ENCODE measurements around the gene DTX3. TPM values are rescaled to one million over a fixed set of nuclear protein-coding genes. Genes with fewer than 3 reads are reported as not detected.
"Not testable (repeated sequence)": the region's sequence is repeated elsewhere in the genome, so short reads cannot be mapped to it uniquely, and the experiment has no call there.

Gene DTX3
- total RNA-seq, 1 donor from 2014 or later = 88.3 TPM

DNA sequence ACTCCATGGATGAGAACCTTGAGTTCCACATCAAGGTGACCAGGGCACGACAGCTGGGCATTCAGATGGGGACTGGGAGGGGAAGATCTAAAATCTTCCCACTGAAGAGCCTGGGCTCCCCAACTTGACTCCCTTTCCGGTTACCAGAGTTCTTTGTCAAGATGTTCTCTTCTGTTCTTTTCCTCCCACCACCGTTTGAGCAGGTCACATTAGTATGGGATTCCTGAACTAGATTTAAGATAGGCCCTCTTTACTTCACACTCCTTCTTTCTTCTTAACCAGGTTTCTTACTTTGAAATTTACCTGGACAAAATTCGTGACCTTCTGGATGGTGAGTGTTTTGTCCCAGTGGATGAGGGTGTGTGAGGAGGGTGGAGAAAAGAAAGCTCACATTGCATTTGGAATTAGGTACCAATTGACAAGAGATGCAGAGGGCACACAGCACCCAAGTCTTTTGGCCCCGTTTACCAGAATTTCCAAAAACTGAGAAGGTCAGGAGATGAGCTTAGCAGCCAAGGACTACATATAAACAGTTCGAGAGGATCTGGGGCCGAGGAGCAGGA is 40.4 kb upstream of the DTX3 start:
- Mint-ChIP-seq H3K4me3 (no peak overlapping the region), H3K27ac (no peak overlapping the region), H3K4me1 (no peaks in the 10 kb centered on the region), H3K9me3 (no peaks in the 10 kb centered on the region), H3K27me3 (ENCODE audit: low read depth) (peaks cover 57% of the 10 kb centered on the region), H3K36me3 (no peaks in the 10 kb centered on the region)
- TF ChIP-seq, protein P1, sequence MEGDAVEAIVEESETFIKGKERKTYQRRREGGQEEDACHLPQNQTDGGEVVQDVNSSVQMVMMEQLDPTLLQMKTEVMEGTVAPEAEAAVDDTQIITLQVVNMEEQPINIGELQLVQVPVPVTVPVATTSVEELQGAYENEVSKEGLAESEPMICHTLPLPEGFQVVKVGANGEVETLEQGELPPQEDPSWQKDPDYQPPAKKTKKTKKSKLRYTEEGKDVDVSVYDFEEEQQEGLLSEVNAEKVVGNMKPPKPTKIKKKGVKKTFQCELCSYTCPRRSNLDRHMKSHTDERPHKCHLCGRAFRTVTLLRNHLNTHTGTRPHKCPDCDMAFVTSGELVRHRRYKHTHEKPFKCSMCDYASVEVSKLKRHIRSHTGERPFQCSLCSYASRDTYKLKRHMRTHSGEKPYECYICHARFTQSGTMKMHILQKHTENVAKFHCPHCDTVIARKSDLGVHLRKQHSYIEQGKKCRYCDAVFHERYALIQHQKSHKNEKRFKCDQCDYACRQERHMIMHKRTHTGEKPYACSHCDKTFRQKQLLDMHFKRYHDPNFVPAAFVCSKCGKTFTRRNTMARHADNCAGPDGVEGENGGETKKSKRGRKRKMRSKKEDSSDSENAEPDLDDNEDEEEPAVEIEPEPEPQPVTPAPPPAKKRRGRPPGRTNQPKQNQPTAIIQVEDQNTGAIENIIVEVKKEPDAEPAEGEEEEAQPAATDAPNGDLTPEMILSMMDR (IDR thresholded peaks at IDR 0.05; ENCODE audit: unreplicated experiment) = no peak
- no peak for DNase-seq (ENCODE audit: low spot score in 2 of 2, unreplicated experiment in 2 of 2)

DNA sequence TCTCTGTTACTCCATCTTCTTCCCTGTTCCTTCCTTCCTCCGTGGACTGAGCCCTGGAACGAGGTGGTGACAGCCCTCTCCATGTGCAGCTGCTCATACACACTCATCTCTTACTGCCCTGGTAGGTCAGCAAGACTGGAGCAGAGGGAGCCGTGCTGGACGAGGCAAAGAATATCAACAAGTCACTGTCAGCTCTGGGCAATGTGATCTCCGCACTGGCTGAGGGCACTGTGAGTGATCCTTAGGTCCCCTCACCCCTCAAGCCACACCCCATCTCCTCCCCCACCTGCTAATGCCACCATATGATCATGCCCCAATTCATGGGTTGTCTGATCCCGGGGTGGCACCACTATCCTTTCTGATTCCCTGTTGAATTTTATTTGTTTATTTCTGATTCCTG is 35.8 kb upstream of the DTX3 start:
- TF ChIP-seq, protein P1 (IDR thresholded peaks at IDR 0.05; ENCODE audit: unreplicated experiment) = no peak
- no peaks in the 10 kb centered on the region for H3K9me3 Mint-ChIP-seq
- no peak overlapping the region for H3K27ac Mint-ChIP-seq
- no peak for DNase-seq (ENCODE audit: low spot score in 2 of 2, unreplicated experiment in 2 of 2)
- H3K36me3 Mint-ChIP-seq = no peaks in the 10 kb centered on the region
- peaks cover 39% of the 10 kb centered on the region for H3K27me3 Mint-ChIP-seq (ENCODE audit: low read depth)
- H3K4me1 Mint-ChIP-seq = no peaks in the 10 kb centered on the region
- H3K4me3 Mint-ChIP-seq = no peak overlapping the region

DNA sequence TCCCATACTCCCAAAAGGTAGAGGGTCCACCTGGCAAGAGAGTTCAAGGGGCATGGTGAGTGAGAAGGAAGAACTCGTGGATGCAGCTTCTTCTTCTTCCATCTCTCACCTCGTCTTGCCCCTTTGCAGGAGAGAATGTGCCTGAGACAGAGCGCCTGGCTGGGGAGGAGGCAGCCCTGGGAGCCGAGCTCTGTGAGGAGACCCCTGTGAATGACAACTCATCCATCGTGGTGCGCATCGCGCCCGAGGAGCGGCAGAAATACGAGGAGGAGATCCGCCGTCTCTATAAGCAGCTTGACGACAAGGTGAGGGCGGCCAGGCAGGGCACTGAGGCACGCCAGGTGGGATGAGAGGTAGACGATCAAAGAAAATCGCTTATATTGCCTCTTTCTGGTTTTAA is 34.8 kb upstream of the DTX3 start:
- H3K27me3 Mint-ChIP-seq (ENCODE audit: low read depth) = peaks cover 32% of the 10 kb centered on the region
- no peaks in the 10 kb centered on the region for H3K36me3 Mint-ChIP-seq
- TF ChIP-seq, protein P1 (IDR thresholded peaks at IDR 0.05; ENCODE audit: unreplicated experiment) = no peak
- DNase-seq (ENCODE audit: low spot score in 2 of 2, unreplicated experiment in 2 of 2) = no peak
- H3K4me1 Mint-ChIP-seq = no peaks in the 10 kb centered on the region
- no peak overlapping the region for H3K4me3 Mint-ChIP-seq
- H3K9me3 Mint-ChIP-seq = no peaks in the 10 kb centered on the region
- H3K27ac Mint-ChIP-seq = no peak overlapping the region

DNA sequence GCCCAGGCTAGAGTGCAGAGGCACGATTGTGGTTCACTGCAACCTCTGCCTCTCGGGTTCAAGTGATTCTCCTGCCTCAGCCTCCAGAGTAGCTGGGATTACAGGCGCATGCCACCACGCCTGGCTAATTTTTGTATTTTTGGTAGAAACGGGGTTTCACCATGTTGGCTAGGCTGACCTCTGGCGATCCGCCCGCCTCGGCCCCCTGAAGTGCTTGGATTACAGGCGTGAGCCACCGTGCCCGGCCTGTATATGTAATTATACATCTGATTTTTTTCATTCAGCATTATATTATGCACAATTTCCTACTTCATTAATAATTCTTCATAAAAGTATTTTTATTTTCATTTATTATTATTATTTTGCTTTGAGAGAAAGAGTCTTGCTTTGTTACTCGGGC is 34.2 kb upstream of the DTX3 start:
- H3K27ac Mint-ChIP-seq; H3K4me3 Mint-ChIP-seq; H3K36me3 Mint-ChIP-seq; DNase-seq (ENCODE audit: low spot score in 2 of 2, unreplicated experiment in 2 of 2); H3K4me1 Mint-ChIP-seq; H3K9me3 Mint-ChIP-seq: not testable (repeated sequence)
- peaks cover 38% of the 10 kb centered on the region for H3K27me3 Mint-ChIP-seq (ENCODE audit: low read depth)

DNA sequence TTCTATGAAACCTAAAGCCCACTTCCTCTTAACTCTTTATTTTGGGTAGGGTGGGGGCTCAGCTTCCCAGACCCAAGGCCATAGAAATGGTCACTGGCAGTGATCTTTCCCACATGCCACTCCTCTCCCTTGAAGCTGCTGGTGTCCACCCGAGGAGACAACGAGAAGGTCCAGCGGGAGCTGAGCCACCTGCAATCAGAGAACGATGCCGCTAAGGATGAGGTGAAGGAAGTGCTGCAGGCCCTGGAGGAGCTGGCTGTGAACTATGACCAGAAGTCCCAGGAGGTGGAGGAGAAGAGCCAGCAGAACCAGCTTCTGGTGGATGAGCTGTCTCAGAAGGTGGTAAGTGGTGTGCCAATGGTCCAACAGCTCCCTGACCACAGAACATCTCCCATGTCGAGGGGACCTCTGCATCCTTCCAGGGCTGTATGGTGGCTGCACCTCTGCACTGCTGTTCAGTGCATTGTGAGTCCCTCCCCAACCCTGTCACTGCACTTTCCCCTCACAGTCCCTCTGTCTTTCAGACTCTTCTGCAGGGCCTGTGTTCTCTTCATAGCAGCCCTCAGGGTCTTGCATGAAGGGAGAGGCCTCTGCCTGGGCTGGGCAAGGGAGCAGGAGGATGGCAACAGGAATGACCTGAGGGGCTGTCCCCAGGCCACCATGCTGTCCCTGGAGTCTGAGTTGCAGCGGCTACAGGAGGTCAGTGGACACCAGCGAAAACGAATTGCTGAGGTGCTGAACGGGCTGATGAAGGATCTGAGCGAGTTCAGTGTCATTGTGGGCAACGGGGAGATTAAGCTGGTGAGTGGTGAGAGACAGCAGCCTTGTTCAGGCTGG is 32.5 kb upstream of the DTX3 start:
- Mint-ChIP-seq H3K4me1 (no peaks in the 10 kb centered on the region), H3K4me3 (no peak overlapping the region), H3K27me3 (ENCODE audit: low read depth) (peaks cover 50% of the 10 kb centered on the region), H3K9me3 (no peaks in the 10 kb centered on the region), H3K27ac (no peak overlapping the region), H3K36me3 (no peaks in the 10 kb centered on the region)
- no peak for DNase-seq (ENCODE audit: low spot score in 2 of 2, unreplicated experiment in 2 of 2)
- TF ChIP-seq, protein P1 (IDR thresholded peaks at IDR 0.05; ENCODE audit: unreplicated experiment) = no peak

DNA sequence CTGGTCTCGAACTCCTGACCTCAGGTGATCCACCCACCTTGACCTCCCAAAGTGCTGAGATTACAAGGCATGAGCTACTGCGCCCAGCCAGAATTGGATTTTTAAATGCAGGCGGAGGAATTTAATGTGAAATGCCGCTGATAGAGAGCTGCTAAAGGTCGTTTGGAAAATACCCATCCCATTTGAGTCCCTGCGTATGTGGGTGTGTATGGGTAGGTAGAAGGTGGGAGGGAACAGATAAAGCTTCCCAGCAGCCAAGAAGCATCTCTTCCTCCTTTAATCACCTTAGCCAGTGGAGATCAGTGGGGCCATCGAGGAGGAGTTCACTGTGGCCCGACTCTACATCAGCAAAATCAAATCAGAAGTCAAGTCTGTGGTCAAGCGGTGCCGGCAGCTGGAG is 29.8 kb upstream of the DTX3 start:
- Mint-ChIP-seq H3K9me3 (no peaks in the 10 kb centered on the region), H3K27ac (no peak overlapping the region), H3K27me3 (ENCODE audit: low read depth) (peaks cover 50% of the 10 kb centered on the region), H3K4me1 (no peaks in the 10 kb centered on the region), H3K36me3 (no peaks in the 10 kb centered on the region), H3K4me3 (no peak overlapping the region)
- TF ChIP-seq, protein P1 (IDR thresholded peaks at IDR 0.05; ENCODE audit: unreplicated experiment) = no peak
- no peak for DNase-seq (ENCODE audit: low spot score in 2 of 2, unreplicated experiment in 2 of 2)

Data from mesothelial cell of epicardium (in vitro differentiated cells).